Measurements from ENCODE around the gene PHLDB2.

Gene PHLDB2

DNA sequence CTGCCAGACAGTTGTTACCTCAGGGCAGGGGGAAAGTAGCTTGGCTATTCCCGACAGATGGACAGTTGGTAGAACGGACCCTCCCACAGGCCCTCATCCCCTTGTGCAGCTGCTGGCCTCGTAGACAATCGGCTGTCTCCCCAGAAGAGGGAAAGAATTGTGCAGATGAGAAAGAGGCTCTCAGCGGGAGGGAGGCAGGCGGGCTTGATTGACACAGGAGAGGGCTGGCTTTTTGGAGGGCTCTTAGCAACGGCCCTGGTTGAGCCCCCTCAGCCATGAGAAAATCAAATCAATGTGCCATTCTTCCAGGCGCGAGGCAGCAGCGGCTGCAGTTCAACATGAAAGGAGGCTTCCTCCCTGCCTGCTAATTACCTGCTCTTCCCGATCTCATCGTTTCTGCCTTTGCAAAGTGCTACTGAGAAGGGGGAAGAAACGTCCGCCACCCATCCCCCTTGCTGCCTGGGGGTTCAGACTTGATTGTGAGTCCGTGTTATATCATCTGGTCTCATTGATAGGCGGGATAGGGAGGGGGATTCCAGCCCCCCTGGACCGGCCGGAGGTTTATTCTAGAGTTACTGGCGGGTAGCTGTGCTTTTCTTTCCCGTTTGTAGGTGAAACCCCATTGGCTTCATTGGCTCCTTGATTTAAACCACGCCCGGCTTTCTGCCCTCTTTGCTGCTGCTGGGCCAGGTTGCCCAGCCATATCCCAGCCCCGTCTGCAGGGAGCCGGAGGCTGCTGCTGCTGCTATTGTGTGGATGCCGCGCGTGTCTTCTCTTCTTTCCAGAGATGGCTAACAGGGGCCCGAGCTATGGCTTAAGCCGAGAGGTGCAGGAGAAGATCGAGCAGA is 139.8 kb downstream of the PHLDB2 start, which contains the start of gene TAGLN3:
Gene TAGLN3 (plus strand): TSS at position 287 of the 848 bp plus-strand sequence. CDS start 501 bp downstream, at position 788.
- DNase-seq (ENCODE audit: low read depth): no peak
- TF ChIP-seq MYC (IDR thresholded peaks at IDR 0.05; ENCODE audit: low read depth, low read length): no peak
- TF ChIP-seq, protein P1, sequence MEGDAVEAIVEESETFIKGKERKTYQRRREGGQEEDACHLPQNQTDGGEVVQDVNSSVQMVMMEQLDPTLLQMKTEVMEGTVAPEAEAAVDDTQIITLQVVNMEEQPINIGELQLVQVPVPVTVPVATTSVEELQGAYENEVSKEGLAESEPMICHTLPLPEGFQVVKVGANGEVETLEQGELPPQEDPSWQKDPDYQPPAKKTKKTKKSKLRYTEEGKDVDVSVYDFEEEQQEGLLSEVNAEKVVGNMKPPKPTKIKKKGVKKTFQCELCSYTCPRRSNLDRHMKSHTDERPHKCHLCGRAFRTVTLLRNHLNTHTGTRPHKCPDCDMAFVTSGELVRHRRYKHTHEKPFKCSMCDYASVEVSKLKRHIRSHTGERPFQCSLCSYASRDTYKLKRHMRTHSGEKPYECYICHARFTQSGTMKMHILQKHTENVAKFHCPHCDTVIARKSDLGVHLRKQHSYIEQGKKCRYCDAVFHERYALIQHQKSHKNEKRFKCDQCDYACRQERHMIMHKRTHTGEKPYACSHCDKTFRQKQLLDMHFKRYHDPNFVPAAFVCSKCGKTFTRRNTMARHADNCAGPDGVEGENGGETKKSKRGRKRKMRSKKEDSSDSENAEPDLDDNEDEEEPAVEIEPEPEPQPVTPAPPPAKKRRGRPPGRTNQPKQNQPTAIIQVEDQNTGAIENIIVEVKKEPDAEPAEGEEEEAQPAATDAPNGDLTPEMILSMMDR (IDR thresholded peaks at IDR 0.05; ENCODE audit: low read depth, low read length): no peak
- TF ChIP-seq POLR2A (IDR thresholded peaks at IDR 0.05; ENCODE audit: extremely low read depth, insufficient read length): no peak
- TF ChIP-seq, protein P2, sequence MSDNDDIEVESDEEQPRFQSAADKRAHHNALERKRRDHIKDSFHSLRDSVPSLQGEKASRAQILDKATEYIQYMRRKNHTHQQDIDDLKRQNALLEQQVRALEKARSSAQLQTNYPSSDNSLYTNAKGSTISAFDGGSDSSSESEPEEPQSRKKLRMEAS (IDR thresholded peaks at IDR 0.05; ENCODE audit: low read depth, low read length): no peak
- H3K4me3 ChIP-seq (ENCODE audit: low read depth, low read length): no peak within 1 kb of the TSS

DNA sequence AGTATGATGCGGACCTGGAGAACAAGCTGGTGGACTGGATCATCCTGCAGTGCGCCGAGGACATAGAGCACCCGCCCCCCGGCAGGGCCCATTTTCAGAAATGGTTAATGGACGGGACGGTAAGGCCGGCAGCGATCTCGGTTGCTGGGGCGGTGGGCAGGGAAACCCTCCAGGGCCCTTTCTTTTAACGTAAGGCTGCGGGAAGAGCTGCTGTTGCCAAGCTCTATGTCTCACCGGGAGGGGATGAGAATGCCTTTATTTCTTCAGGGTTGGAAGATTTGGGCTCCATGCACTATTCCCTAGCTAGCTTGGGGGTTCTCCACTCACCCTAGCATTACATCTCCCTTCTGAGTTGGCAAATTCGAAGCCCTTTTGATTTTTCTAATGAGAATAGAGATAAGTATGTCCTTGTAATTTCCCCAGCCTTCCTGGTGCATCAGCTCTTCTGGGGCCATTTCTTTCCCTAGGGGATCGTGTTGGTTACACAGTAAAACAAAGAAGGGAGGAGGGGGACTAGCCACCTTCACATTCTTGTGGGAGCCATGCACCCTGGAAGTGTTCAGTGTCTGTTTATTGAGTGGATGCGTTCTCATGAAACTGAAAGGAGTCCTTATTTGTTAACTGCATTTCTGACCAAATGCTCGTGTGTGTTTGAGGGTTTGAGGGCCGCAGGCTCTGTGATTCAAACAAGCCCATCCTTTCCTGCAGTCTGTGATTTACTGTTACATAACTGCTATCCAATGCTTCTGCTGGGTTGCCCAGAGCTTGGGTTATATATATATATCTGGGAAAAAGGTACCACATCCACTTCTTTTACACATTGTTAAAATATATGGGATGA is 140.6 kb downstream of the PHLDB2 start:
- DNase-seq (ENCODE audit: low read depth): no peak
- H3K4me3 ChIP-seq (ENCODE audit: low read depth, low read length): no peak overlapping the region
- no peak for TF ChIP-seq MYC (IDR thresholded peaks at IDR 0.05; ENCODE audit: low read depth, low read length)

DNA sequence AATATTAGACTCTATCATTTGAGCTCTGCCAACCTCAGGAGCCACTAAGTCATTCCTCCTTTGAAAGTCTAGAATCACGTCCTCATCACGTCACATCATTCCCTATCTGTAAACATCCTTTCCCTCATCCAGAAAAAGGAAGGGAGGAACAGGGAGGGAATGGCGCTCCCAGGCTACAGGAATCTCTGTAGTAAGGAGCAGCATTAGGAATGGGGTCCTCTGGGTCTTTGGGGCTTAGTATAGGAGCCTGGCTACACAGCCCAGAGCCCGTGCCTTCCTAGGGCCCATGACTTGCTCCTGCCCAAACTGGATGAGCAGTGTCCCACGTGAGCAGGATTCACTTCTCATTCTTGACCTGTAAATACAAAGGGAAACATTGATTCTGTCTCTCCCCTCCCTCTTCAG is 141.3 kb downstream of the PHLDB2 start:
- H3K4me3 ChIP-seq (ENCODE audit: low read depth, low read length): no peak overlapping the region
- no peak for DNase-seq (ENCODE audit: low read depth)

DNA sequence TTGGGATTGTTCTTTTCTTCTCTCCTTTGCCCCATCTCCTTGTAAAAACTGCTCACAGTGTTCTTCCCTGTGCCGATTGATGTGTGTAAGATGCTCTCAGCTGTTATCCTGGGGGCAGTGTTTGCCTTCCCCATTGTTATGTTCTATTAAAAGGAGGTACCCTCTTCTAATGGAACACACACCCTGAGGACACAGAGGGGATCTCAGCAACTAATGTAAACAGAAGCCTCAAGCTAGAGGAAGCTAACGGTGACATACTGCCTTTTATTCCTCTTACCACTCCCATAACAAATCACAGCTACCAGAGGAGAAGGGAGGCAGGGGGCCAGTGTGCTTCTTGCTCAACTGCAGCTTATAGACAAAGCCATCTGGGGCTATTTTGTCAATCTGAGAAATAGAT is 141.9 kb downstream of the PHLDB2 start:
- DNase-seq (ENCODE audit: low read depth): no peak
- no peak overlapping the region for H3K4me3 ChIP-seq (ENCODE audit: low read depth, low read length)
- TF ChIP-seq, protein P1 (IDR thresholded peaks at IDR 0.05; ENCODE audit: low read depth, low read length): no peak
- no peak for TF ChIP-seq POLR2A (IDR thresholded peaks at IDR 0.05; ENCODE audit: extremely low read depth, insufficient read length)

More for the DNA sequence above, 141.3 kb downstream of the PHLDB2 start:
- TF ChIP-seq MYC (IDR thresholded peaks at IDR 0.05; ENCODE audit: low read depth, low read length) (no peak), POLR2A (IDR thresholded peaks at IDR 0.05; ENCODE audit: extremely low read depth, insufficient read length) (no peak)
- TF ChIP-seq, protein P1 (IDR thresholded peaks at IDR 0.05; ENCODE audit: low read depth, low read length): no peak
- TF ChIP-seq, protein P2 (IDR thresholded peaks at IDR 0.05; ENCODE audit: low read depth, low read length): no peak

DNA sequence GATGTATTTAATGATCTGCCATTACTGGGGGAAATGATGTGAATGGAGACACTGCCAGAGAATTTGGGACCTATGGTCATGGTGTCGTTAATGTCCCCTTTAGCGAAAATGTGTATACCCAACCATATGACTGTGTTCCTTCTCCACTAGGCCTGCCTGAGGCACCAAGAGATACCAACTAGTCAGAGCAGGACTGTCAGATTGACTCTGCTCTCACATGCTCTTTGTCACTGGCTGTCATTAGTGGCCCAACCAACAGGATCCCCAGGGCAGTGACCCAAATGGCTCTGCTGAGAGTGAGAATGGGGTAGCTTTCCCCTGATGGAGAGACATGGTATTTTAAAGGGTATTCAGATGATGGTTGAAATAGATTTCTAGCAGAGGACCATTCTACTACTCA is 142.5 kb downstream of the PHLDB2 start:
- H3K4me3 ChIP-seq (ENCODE audit: low read depth, low read length): no peak overlapping the region
- TF ChIP-seq POLR2A (IDR thresholded peaks at IDR 0.05; ENCODE audit: extremely low read depth, insufficient read length) (no peak), MYC (IDR thresholded peaks at IDR 0.05; ENCODE audit: low read depth, low read length) (no peak)
- TF ChIP-seq, protein P1 (IDR thresholded peaks at IDR 0.05; ENCODE audit: low read depth, low read length): no peak
- DNase-seq (ENCODE audit: low read depth): no peak

DNA sequence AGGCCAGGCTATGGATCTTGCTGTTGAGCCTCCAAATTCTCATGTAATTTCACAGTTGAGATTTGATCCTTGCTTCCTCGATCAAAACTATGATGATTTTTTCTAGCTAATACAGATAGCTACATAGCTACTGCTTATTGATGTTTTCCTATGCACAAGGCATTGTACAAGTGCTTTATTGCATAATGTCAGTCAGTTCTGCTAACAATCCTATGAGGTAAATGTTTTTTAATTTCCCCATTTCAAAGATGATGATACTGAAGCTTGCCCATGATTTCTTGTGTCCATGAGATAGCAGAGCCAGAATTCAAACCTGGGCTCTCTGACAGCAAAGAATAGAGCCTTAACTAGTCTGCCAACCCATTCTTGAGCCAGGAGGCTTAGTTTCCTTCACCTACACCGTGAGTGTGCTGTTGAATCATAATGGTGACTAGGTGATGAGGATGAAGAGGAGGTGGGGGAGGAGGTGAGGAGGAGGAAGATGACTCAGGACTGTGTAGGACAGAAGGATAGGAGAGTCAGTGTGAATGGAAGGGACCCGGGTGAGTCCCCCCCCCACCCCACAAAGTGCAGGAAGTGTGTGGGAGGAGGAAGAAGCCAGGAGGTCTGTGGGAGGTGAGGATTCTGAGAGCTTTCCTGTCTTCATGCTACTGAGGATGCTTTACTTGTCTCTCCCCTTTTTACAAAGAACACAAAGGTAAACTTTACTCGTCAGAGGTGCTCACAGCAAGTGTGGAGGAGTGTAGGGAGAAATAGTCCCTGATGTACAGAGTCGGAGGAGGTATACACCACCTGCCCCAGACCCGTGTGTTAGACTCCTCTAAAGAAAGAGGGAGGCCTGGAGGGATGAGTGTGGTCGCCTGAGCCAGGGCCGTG is 143.3 kb downstream of the PHLDB2 start:
- no peak overlapping the region for H3K4me3 ChIP-seq (ENCODE audit: low read depth, low read length)
- no peak for TF ChIP-seq MYC (IDR thresholded peaks at IDR 0.05; ENCODE audit: low read depth, low read length)
- TF ChIP-seq POLR2A (IDR thresholded peaks at IDR 0.05; ENCODE audit: extremely low read depth, insufficient read length): no peak
- TF ChIP-seq, protein P1 (IDR thresholded peaks at IDR 0.05; ENCODE audit: low read depth, low read length): no peak
- DNase-seq (ENCODE audit: low read depth): peak; percentile 6

Data from NB4 (cell line).